Activated CD4-positive, alpha-beta T cell treated with anti-CD3 and anti-CD28 coated beads, Interleukin-2, amount 50 U/mL, for 24 hours (primary cell): ENCODE results near the gene HHIPL1.

Experiments
- DNase-seq, 2 donors: peaks; one replicate each; pipeline ENCODE4 v3.0.0-alpha.2; 2020; ENCODE audit warnings: low read depth in 1 of 2, low spot score in 1 of 2

Gene HHIPL1

DNA sequence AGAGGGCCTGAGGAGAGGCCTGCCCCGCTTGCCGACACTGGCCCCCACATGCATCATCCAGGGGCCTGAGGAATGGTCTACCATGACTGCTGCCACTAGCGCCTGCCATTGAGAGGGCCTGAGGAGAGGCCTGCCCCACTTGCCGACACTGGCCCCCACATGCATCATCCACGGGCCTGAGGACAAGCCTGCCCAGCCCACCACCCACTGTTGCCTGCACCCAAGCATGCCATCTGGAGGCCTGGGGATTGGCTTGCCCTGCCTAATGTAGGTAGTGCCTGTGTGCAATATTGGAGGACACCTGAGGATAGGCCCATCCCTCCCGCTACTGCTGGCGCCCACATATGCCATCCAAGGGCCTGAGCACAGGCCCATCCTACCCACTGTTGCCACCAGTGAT is 63.5 kb downstream of the HHIPL1 start:
- DNase-seq: no peak

DNA sequence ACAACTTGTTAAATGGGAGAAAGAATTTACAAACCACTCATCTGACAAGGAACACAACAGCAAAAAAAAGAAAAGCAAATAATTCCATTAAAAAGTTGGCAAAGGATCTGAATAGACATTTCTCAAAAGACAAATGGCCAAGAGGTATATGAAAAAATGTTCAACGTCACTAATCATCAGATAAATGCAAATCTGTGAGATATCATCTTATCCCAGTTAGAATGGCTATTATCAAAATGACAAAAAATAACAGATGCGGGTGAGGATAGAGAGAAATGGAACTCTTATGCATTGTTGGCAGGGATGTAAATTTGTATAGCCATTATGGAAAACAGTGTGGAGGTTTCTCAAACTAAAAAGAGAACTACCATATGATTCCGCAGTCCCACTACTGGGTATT is 69.0 kb downstream of the HHIPL1 start:
- no peak for DNase-seq

DNA sequence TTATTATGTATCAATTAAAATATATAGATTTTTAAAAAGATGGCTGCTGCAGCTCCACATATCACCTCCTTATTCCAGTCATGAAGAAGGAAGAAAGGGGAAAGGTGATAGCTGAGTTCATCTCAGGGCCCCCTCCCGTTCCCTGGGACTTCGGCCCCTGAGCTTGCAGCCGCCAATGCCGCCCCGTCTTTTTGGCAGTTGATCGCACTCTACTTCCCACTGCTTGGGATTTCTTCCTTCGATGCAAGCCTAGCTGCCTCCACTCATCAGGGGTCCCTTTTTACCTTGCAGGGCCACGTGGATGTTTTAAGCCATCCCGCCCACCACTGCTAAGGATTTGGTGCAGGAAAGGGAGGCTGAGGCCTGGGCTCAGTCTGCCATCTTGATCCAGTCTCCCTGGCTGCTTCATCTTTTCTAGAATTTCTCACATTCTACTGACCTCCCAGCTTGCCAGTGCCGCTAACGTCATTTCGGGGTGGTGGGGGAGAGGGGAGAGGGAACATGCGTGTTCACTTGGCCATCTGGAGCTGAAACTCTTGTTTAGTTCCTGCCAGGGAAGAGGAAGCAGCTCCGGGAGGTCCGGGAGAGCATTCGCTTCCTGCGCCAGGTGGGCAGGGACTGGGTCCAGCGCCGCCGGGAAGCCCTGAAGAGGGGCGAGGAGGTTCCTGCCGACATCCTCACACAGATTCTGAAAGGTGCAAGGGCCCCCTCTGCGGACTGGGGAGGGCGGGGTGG is 70.5 kb downstream of the HHIPL1 start:
- DNase-seq: no peak

DNA sequence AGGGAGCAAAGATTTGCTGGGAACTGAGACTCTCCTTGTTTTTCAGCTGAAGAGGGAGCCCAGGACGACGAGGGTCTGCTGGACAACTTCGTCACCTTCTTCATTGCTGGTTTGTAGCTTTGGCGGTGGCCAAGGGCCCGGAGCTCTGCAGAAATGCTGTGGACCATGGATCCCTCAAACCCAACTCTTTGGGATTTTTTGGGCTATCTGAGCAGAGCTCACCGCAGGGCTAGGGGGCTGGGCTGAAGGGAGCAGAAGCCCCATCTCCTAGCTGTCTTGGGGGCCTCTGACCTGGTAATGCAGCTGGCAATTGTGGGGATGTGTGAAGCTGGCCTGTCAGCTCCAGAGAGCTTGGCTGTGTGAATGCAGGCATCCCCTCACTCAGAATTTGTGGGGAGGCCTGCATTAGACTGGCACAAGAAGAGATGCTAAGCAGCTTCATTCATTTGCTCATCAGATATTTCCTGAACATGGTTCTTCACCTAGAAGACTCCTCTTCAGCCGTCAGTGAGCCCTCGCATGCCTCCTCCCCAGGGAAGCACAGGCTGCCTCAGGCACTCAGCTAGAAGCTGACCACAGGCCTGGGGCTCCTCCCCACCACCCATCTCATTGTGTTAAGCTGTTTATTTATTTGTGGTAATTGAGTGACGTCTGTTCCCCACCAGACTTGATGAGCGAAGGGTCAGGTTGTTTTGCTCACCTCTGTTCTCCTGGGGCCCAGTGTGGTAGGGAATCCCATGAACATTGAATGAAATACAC is 71.3 kb downstream of the HHIPL1 start:
- no peak for DNase-seq

DNA sequence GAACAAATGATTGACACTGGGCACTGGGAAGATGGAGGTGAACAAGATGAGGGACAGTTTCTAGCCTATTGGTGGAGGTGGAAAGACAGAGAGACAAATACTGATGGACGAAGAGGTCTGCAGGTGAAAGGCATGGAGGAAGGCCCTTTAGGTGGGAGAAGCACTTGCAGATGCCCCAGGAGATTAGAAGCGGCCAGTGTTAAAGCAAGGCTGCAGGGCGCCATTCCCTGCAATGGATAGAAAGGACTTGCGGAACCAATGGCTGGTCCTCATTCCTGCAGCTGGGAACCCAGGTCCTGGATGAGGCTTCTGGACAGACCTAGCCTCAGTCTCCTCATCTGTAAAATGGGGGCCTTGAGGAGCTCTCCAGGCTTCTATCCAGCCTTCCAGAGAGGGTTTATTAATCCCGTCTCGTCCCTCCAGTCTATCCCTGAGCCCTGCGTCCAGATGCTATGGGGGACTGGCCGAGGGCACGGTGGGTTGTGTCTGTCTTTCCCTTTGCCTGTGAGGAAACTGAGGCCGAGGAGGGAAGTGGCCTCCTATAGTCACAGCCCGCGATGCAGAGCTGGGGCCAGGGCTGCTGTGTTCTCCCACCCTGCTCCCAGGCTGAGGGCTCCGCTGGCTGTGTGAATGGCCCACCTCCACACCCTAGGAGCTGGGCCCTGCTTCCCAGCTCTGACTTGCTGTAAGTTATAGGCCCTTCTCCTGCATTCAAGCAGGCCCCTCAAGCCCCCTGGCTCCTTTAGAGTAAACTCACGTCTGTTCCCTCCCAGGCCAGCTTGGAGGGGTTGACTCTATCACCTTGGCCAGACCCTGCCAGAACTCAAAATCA is 72.1 kb downstream of the HHIPL1 start:
- no peak for DNase-seq

DNA sequence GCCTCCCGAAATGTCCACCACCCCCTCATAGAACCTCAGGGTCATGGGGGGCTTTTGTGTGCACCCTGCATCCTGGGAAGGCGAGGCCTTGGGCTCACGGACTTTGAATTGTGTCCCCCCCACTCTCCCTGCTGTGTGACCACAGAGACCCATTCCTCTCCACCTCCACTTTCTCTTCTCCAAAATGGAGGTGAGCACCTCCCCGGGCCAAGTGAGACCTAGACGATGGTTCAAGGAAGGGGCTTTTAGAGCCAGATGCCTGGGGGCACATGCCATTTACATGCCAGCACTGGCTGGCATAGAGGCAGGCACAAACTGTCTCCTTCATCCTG is 72.7 kb downstream of the HHIPL1 start:
- DNase-seq: no peak

DNA sequence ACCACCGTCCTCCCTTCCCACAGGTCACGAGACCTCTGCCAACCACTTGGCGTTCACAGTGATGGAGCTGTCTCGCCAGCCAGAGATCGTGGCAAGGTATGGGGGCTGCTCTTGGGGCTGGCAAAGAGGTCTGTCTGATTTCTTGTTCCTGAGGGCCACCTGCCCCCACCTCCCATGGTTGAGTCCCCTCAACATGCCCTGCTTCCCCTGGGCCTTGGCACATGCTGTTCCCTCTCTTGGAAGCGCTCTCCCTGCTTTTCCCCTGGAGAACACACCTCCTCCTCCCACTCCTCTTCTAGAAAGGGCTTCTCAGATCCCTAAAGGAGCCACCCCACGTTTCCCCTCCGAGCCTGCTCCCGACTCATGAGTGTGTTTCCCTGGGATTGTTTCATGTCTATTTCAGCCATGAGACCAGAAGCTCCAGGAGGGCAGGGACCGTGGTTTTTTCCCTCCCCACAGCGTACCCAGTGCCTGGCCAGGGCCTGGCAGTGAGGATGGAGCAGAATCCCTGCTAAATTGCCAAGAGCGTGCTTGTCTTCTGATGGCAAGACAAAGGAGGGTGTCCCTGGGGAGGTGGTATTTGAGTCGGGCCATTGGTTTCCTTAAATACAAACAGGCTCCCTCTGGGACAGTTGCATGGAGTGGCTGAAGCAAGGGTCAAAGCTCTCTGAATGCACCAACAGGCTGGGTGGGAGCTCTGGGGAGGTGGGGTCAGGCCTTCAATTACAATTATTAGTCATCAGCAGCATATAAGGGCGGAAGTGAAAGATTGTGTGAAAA is 73.3 kb downstream of the HHIPL1 start:
- DNase-seq: no peak

DNA sequence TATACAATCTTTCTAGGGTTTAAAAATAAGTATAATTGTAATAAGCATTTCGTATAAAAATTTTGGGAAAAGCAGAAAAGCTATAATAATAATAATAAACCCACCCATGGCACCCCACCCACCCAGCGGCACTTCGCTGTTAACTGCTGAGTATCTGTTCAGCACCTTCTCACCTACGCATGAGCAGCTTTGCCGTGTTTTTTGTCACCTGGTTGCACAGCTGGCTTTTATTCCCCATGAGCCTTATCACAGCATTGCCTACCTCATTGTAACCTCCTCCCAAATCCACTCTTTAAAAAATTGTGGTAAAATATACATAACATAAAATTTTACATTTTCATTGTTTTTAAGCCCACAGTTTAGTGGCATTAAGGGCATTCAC is 73.9 kb downstream of the HHIPL1 start:
- DNase-seq: no peak

DNA sequence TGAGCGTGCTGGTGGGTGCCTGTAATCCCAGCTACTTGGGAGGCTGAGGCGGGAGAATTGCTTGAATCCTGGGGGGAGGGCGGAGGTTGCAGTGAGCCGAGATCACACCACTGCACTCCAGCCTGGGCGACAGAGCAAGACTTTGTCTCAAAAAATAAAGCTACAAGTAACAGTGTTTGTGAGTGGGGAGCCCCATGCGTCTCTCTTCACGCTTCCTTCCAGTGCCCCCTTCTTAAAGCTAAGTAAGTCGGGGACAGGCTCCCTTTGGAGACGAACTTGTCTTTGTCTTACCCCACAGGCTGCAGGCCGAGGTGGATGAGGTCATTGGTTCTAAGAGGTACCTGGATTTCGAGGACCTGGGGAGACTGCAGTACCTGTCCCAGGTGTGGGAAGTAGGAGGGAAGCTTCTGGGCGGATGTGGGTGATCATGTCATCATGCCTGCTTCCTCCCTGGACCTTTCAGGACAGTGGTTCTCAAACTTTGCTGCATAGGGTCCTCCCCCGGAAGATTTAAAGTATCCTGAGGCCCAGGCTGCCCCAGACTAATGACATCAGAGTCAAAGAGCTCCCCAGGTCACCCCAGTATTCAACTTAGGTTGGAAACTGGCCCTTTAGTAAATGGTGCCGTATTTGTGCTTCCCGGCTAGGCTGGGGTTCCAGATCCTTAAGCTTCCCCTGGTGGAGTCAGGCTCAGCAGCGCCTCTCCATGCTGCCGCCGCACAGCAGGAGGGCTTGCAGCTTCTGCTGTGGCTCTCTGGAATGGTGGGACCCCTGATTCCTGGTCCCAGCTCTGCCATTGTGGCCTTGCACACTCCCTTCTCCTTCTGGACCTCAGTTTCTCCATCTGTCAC is 76.2 kb downstream of the HHIPL1 start:
- no peak for DNase-seq

DNA sequence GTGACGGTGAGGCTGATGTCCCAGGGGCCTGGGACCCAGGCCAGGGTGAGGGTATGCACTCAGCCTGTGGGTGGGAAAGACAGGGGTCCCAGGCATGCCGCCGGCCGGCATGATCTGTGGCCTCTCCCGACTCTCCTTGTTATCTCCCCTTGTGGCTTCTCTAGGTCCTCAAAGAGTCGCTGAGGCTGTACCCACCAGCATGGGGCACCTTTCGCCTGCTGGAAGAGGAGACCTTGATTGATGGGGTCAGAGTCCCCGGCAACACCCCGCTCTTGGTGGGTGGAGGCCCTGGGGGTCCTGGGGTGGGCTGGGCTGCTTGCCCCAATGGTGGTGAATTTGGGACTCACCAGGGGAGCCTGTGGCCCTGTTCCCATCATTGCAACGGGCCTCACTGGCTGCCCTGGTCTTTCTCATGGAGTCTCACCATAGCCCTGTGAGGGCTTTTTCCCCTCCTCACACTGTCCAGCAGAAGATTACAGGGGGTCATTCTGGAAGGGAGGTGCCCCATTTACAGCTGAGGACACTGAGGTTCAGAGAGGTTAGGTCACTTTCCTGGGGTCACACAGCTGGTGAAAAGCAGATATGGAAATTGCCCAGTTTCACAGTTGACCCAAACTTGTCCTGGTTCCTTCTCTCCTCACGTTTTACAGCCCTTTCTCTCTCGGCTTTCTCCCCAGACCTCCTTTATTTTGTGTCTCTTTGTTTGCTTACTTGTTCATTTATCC is 77.0 kb downstream of the HHIPL1 start:
- no peak for DNase-seq

DNA sequence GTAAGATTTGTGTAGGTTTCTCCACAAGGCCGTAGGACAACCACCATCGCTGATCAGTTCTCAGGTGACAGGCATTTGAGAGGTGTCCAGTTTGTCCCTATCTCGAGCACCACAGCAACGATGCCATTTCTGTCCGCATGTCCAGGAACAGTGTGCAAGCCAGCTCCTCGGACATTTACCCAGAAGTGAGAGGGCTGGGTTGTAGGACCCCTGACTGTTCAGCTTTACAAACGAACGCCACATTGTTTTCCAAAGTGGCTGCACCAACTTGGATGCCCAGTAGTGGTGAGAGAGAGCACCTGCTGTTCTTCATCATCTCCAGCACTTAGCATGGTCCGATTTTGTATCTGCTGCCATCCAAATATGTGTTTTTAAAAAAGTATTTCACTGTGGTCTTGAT is 77.8 kb downstream of the HHIPL1 start:
- DNase-seq: no peak

DNA sequence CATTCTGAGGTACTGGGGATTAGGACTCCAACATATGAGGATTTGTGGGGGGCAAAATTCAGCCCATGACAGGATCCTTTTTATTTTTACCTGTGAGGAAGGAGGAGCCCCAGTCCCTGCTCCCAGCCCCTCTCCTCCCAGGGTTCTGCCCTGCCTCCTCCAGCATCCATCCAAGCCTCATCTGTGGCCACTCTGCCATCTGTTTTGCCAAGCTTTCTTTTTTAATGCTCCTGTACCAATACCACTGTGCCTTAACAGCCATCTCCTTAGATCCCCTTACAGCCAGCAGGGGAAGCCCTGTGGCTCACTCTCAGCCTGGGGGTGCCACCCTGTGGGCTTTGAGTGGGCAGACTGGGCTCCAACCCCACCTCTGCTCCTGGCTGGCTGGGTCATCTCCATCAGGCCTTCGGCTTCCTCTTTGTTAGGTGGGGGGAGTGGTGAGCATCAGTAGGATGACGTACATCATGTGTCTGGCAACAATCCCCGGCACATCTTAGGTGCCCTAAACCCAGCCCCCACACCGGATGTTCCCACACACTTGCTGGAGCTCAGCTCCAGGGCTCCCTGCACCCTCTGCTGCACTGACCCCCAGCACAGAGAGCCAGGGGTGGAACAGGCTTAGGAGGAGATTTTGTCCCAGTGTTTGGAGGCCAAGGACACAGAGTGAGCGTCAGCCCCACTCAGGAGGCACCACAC is 79.4 kb downstream of the HHIPL1 start:
- no peak for DNase-seq

DNA sequence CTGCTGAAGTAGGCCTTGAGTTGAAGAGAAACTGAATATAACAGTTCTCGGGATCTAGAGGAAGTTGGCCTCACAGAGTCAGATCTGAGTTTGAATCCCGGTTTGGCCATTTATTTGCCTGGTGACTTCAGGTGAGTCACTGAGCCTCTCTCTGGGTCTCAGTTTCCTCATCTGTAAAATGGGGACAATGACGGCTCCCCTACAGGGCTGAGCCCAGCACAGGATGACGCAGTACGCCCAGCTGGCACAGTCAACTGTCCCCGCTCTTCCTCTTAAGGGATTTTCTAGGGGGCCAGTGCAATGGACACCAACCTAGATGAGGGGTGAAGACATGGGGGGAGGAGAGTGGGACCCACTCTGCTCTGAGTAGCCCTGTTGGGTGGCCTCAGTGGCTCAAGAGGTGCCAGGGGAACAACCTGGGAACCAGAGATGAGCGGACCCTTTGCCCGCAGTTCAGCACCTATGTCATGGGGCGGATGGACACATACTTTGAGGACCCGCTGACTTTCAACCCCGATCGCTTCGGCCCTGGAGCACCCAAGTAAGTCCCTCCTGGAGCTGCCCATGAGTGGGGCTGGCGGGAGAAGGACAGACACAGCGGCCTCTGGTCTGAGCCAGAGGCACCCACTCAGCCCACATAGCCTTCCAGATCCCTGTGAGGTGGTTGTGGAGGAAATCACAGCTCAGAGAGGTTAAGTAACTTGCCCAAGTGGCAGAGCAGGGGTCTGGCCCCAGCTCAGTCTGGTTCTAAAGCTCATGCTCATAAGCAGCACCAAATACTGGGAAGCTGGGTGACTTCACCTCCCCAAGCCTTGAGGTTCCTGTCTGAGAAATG is 80.2 kb downstream of the HHIPL1 start:
- DNase-seq: no peak

DNA sequence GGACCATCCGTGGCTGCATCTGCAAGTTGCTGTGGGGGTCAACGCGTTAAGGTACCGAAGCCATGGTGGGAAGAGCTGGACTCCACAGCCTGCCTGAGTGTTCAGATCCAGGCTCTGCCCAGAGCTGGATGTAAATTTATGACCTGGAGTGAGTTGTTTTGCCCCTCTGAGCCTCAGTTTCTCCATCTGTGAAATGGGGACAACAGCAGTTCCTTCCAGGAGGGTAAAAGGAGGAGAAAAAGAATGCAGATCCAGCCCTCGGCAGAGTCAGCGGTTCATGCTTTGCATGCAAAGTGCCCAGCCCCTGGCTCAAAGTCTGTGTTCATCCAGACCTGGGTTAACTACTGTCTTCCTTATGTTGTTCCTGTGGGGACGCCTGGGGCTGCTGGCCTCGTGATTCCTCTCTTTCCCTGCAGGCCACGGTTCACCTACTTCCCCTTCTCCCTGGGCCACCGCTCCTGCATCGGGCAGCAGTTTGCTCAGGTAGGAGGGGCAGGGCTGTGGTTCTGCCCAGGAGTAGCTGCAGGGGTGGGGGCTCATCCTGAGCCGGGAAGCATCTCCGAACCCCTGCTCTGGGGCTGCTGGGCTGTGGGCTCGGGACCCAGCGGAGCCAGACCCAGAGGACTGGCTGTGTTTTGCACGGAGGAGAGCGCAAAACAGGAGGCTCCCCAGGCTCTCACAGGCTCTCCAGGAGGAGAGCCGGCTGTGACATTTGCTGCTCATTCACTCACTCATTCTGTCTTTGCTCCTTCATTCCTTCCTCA is 81.0 kb downstream of the HHIPL1 start:
- no peak for DNase-seq

DNA sequence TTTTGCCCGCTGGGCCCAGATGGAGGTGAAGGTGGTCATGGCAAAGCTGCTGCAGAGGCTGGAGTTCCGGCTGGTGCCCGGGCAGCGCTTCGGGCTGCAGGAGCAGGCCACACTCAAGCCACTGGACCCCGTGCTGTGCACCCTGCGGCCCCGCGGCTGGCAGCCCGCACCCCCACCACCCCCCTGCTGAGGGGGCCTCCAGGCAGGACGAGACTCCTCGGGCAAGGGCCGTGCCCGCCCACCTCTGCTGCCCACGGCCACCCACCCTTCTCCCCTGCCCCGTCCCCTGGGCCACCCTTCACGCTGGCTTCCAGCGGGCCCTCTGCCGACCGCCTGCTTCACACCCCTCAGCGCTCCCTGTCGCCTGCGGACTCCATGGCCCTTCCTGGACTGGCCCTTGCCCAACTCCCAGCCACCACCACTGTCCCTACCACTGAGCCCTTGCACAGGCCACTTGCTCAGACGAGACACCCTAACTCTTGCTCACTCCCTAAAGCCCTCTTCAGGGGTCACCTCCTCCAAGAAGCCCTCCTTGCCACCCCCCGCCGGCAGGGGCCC is 81.7 kb downstream of the HHIPL1 start:
- no peak for DNase-seq

DNA sequence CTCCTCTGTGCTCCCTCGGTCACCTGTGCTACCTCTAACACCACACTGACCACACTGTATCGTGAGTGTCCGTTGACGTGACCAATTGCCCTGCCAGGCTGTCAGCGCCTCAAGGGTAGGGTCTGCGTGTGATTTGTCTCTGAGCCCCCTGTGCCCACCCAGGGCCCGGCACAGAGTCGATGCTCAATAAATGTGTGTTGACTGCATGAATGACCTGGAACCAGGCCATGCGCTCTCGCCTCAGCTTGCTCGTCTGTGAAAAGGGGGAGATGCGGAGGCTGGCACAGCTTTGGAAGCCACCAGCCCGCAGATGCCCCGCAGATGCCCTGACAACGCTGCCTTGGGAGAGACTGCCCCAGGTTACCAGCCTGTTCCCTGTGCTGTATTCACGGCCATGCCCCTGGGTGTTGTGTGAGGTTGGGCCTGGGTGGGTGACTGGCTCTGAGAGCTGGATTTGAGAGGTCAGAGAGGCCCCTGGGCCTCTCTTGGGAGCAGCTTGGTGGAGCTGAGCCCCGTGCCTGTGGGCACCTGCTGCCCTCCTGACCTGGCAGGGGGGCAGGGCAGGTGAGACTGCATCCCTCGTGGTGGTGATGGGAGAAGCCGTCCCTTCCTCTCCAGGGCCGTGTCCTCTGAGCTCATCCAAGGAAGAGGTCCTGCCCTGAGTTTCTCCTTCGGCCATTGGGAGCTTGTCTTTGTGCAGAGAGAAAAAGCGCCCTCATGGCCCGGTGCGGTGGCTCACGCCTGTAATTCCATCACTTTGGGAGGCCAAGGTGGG is 82.4 kb downstream of the HHIPL1 start:
- DNase-seq: no peak
